ENCODE data around the gene PRKG1. TPM values are rescaled to one million over a fixed set of nuclear protein-coding genes. Genes with fewer than 3 reads are reported as not detected.

PRKG1 gene
- total RNA-seq (1 to 10 TPM; 1.4 to 5.1 TPM), polyA plus RNA-seq (1 to 10 TPM in 1 of 2 donors, under 1 TPM in 1; 0.46 to 1.6 TPM)

DNA sequence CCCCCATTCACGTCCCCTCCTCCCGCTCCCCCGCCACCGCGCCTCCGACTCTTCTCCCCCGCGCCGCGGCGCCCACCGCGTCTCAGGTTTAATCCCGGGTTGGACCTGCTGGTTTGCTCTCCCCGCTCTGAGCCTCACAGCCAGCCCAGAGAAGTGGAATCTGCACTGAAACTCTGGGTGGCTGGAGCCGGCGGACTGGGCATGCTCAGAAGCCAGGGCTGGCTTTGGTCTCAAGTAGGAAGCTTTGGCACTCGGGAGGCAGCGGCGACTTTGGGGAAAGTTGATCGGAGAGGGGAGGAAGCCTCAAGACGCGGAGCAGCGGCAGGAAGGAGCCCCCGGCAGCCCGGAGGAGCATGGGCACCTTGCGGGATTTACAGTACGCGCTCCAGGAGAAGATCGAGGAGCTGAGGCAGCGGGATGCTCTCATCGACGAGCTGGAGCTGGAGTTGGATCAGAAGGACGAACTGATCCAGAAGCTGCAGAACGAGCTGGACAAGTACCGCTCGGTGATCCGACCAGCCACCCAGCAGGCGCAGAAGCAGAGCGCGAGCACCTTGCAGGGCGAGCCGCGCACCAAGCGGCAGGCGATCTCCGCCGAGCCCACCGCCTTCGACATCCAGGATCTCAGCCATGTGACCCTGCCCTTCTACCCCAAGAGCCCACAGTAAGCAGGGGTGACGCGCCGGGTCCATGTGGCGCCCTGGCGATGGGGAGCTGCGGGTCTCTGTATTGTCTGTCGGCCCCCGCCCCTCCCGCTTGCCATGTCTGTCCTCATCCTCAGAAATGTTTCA, at the start of gene PRKG1:
TSS of gene PRKG1 (plus strand) at position 250 of the 791 bp plus-strand sequence.
- Histone ChIP-seq H3K4me1 (ENCODE audit: control insufficient read depth in 4 of 4, insufficient read depth in 4 of 4, low read length in 3 of 4) (peaks cover 5 to 19% (median 15%) of the 10 kb centered on the region in 4 donors), H3K36me3 (ENCODE audit: control insufficient read depth in 4 of 4, insufficient read depth in 3 of 4, low read depth in 1 of 4, low read length in 3 of 4) (no peaks in the 10 kb centered on the region), H3K4me3 (ENCODE audit: low read depth in 1 of 3, low read length in 3 of 3) (peak within 1 kb of the TSS; percentile 50 to 66 (median 61)), H3K27ac (ENCODE audit: low read depth in 1 of 2, low read length in 2 of 2) (peak within 1 kb of the TSS; percentile 61 to 63), H3K9me3 (ENCODE audit: control insufficient read depth in 4 of 4, low read length in 3 of 4) (no peaks in the 10 kb centered on the region), H3K9ac (ENCODE audit: low read depth in 1 of 2, low read length in 2 of 2) (peak within 1 kb of the TSS in 1 of 2 donors; percentile 49), H3K27me3 (ENCODE audit: control insufficient read depth in 4 of 4, insufficient read depth in 4 of 4, low read length in 3 of 4) (peaks cover 0 to 5% (median 2%) of the 10 kb centered on the region in 4 donors)
- TF ChIP-seq JUND (IDR thresholded peaks at IDR 0.05), result no peak
- no peak for TF ChIP-seq GABPA (IDR thresholded peaks at IDR 0.05 in 1 of 2, conservative IDR thresholded peaks at IDR 0.05 in 1 of 2)
- TF ChIP-seq RAD21 (IDR thresholded peaks at IDR 0.05), result peak in 1 of 2 donors; percentile 21
- TF ChIP-seq HNF4A (conservative IDR thresholded peaks at IDR 0.05), result no peak
- TF ChIP-seq, protein P1, sequence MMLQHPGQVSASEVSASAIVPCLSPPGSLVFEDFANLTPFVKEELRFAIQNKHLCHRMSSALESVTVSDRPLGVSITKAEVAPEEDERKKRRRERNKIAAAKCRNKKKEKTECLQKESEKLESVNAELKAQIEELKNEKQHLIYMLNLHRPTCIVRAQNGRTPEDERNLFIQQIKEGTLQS (IDR thresholded peaks at IDR 0.05), result no peak
- peak; percentile 38 for DNase-seq (ENCODE audit: low spot score)
- 2% methylated on average over 59 of the region's 59 CpGs for WGBS

DNA sequence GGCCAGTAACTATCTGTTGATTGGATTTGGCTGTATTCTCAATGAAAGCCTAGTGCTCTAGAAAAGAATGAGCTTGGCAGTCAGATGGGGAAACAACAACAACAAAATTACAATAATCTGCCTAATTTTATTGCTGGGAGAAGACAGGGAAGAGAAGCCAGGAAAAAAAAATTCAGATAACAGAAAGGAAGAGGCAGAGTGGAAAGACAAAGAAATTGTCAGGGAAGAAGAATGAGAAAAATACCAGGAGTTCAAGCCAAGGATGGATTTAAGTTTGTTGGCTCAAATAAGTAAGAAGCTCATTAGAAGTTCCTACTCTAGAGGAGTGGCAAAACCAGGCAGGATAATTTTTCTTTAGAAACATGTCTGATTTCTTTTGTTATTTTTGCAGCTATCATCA, 45.9 kb upstream of the PRKG1 start:
- Histone ChIP-seq H3K9me3 (ENCODE audit: control insufficient read depth in 4 of 4, low read length in 3 of 4) (no peaks in the 10 kb centered on the region), H3K4me1 (ENCODE audit: control insufficient read depth in 4 of 4, insufficient read depth in 4 of 4, low read length in 3 of 4) (peaks cover 0 to 7% (median 6%) of the 10 kb centered on the region in 4 donors), H3K9ac (ENCODE audit: low read depth in 1 of 2, low read length in 2 of 2) (no peak overlapping the region), H3K36me3 (ENCODE audit: control insufficient read depth in 4 of 4, insufficient read depth in 3 of 4, low read depth in 1 of 4, low read length in 3 of 4) (no peaks in the 10 kb centered on the region), H3K27me3 (ENCODE audit: control insufficient read depth in 4 of 4, insufficient read depth in 4 of 4, low read length in 3 of 4) (no peaks in the 10 kb centered on the region), H3K4me3 (ENCODE audit: low read depth in 1 of 3, low read length in 3 of 3) (no peak overlapping the region), H3K27ac (ENCODE audit: low read depth in 1 of 2, low read length in 2 of 2) (no peak overlapping the region)
- DNase-seq (ENCODE audit: low spot score), result no peak
- no peak for TF ChIP-seq NR2F2 (IDR thresholded peaks at IDR 0.05)
- TF ChIP-seq, protein P2, sequence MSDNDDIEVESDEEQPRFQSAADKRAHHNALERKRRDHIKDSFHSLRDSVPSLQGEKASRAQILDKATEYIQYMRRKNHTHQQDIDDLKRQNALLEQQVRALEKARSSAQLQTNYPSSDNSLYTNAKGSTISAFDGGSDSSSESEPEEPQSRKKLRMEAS (IDR thresholded peaks at IDR 0.05), result no peak
- TF ChIP-seq, protein P3, sequence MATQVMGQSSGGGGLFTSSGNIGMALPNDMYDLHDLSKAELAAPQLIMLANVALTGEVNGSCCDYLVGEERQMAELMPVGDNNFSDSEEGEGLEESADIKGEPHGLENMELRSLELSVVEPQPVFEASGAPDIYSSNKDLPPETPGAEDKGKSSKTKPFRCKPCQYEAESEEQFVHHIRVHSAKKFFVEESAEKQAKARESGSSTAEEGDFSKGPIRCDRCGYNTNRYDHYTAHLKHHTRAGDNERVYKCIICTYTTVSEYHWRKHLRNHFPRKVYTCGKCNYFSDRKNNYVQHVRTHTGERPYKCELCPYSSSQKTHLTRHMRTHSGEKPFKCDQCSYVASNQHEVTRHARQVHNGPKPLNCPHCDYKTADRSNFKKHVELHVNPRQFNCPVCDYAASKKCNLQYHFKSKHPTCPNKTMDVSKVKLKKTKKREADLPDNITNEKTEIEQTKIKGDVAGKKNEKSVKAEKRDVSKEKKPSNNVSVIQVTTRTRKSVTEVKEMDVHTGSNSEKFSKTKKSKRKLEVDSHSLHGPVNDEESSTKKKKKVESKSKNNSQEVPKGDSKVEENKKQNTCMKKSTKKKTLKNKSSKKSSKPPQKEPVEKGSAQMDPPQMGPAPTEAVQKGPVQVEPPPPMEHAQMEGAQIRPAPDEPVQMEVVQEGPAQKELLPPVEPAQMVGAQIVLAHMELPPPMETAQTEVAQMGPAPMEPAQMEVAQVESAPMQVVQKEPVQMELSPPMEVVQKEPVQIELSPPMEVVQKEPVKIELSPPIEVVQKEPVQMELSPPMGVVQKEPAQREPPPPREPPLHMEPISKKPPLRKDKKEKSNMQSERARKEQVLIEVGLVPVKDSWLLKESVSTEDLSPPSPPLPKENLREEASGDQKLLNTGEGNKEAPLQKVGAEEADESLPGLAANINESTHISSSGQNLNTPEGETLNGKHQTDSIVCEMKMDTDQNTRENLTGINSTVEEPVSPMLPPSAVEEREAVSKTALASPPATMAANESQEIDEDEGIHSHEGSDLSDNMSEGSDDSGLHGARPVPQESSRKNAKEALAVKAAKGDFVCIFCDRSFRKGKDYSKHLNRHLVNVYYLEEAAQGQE (IDR thresholded peaks at IDR 0.05), result no peak
- no peak for TF ChIP-seq HNF4A (conservative IDR thresholded peaks at IDR 0.05)
- TF ChIP-seq EGR1 (IDR thresholded peaks at IDR 0.05; ENCODE audit: low read depth in 2 of 2), result no peak
- TF ChIP-seq TAF1 (conservative IDR thresholded peaks at IDR 0.05), result no peak
- no peak for TF ChIP-seq FOXA1 (IDR thresholded peaks at IDR 0.05)
- TF ChIP-seq, protein P4, sequence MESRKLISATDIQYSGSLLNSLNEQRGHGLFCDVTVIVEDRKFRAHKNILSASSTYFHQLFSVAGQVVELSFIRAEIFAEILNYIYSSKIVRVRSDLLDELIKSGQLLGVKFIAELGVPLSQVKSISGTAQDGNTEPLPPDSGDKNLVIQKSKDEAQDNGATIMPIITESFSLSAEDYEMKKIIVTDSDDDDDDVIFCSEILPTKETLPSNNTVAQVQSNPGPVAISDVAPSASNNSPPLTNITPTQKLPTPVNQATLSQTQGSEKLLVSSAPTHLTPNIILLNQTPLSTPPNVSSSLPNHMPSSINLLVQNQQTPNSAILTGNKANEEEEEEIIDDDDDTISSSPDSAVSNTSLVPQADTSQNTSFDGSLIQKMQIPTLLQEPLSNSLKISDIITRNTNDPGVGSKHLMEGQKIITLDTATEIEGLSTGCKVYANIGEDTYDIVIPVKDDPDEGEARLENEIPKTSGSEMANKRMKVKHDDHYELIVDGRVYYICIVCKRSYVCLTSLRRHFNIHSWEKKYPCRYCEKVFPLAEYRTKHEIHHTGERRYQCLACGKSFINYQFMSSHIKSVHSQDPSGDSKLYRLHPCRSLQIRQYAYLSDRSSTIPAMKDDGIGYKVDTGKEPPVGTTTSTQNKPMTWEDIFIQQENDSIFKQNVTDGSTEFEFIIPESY (IDR thresholded peaks at IDR 0.05), result no peak
- TF ChIP-seq, protein P1 (IDR thresholded peaks at IDR 0.05), result no peak
- no peak for TF ChIP-seq HNF4G (IDR thresholded peaks at IDR 0.05)
- no peak for TF ChIP-seq SP1 (IDR thresholded peaks at IDR 0.05)
- TF ChIP-seq RXRA (IDR thresholded peaks at IDR 0.05), result no peak
- TF ChIP-seq GABPA (IDR thresholded peaks at IDR 0.05 in 1 of 2, conservative IDR thresholded peaks at IDR 0.05 in 1 of 2), result no peak
- TF ChIP-seq RAD21 (IDR thresholded peaks at IDR 0.05), result no peak
- no peak for TF ChIP-seq YY1 (IDR thresholded peaks at IDR 0.05)
